Medulla oblongata (tissue), 1 donor: ENCODE results near the gene KRTAP5-2.
"Not testable (repeated sequence)": the region's sequence is repeated elsewhere in the genome, so short reads cannot be mapped to it uniquely, and the experiment has no call there.

Experiments used
- DNase-seq: peaks from one replicate; pipeline ENCODE4 v3.0.0-alpha.2; 2015; ENCODE audit errors: extremely low spot score

Gene KRTAP5-2

DNA sequence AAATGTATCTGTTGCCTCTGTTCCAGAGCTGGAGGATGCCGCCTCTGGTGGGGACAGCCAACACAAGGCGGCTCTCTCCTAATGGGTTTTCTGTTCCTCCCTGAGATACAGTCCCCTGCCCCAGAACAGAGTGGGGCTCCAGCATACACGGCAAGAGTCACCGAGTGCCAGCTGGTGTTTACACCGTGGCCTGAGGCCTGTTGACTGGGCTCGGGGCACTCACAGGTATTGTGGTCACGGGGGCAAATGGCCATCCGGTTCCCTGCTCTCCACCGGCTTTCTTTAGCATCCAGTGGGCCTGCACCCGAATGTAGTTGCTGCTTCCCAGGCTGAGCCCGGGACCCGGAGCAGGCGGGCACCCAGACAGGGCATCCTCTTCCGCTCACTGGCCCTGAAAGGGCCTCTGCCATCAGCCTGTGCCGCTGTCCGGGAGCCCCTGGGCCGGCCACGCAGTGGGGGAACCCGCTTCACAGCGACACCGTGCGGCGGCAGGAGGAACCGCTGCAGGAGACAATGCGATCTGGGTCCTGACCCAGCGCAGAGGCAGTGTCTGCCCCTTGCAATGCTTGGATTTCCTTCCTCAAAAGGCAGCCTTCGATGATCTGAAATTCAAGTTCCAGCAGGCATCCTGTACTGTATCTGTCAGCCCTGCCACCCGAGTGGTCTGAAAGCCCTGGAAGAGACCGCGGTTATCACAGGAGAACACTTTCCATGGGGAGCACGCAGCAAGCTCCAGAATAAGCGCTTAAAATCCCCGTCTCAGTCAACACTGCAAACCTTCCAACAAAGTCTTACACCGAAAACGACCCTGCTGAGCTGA is 30.6 kb upstream of the KRTAP5-2 start:
- peak; percentile 55 for DNase-seq

DNA sequence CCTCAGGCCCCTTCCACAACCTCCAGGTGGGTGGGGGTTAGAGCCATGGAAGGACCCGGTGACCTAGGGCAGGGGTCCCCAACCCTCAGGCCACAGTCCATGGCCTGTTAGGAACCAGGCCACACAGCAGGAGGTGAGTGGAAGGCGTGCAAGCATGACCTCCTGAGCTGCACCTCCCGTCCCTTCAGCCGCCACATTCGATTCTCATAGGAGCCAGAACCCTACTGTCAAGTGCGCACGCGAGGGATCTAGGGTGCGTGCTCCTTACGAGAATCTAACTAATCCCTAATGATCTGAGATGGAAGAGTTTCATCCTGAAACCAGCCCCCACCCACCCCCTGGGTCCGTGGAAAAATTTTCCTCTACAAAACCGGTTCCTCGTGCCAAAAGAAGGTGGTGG is 27.4 kb upstream of the KRTAP5-2 start:
- no peak for DNase-seq

GRCh38 chr11:1624621-1625020 is 26.5 kb upstream of the KRTAP5-2 start:
- no peak for DNase-seq

- no peak for DNase-seq
These were observed 25.6 kb upstream of the KRTAP5-2 start for GRCh38 chr11:1623716-1624115.

DNA sequence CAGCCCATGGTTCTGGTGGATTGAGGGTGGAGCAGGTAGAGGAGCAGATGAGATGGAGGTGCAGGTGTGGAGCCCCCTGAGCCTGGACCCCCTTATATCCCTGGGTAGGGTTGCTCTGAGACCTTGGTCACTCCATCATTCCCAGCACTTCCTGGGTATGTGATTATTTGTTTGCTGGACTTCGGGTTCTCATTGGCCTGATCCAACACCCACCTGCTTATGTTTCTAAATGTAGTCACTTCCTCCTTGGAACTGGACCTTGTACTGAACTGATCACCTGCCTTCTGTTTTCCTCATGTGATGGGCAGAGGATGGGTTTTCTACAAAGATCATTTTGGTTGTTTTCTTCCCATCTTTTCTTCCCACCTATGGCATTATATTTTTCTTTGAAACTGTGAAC is 24.0 kb upstream of the KRTAP5-2 start, which contains the start of gene KRTAP5-4:
Gene KRTAP5-4 (minus strand): TSS at position 53 of the 400 bp plus-strand sequence. CDS start 45 bp downstream, at position 8.
- no peak for DNase-seq

DNA sequence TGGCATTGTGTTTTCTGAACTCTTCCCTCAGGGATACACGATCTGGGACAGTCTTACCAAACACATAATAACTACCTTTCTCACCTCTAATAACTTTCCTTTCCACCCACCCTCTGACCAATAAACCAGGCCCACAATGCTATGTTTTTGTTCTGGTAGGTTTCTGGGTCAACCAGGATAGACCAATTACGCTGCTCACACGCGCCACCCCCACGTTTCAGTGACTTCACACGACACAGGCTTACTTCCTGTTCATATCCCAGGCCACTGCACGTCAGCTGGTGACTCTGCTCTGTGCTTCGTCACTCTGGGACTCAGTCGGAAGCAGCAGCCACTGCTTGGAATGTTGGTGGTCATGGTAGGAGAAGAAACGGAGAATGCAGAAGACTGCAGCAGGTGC is 21.4 kb upstream of the KRTAP5-2 start:
- no peak for DNase-seq

GRCh38 chr11:1618231-1618630 is 20.1 kb upstream of the KRTAP5-2 start:
- DNase-seq, result no peak

- no peak for DNase-seq
These were observed 10.3 kb upstream of the KRTAP5-2 start, which contains the start of gene KRTAP5-3 for GRCh38 chr11:1608363-1608762. Gene KRTAP5-3, minus strand, starts transcription at chr11:1608463. Its CDS starts 78 bp downstream, at chr11:1608385.

- DNase-seq, result not testable (repeated sequence)
These were observed 9.8 kb upstream of the KRTAP5-2 start for GRCh38 chr11:1607901-1608300.

GRCh38 chr11:1607156-1607845 is 9.2 kb upstream of the KRTAP5-2 start:
- not testable (repeated sequence) for DNase-seq

DNA sequence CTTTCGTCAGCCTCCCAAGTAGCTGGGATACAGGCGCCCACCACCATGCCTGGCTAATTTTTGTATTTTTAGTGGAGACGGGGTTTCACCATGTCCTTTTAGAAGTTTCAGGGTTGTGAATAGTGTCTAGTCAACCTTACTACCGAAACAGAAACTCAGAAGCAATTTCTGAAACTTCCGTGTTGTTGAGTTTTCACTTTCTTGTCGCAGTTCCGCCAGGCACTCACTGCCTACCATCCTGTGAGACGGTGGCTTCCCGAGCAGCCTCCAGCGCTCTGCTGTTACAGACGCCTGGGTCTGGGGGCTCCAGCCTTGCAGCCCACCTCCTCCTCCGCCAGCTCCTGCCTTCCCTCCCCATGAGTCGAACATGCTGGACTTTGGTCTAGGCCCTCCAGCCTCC is 7.8 kb upstream of the KRTAP5-2 start:
- DNase-seq, result not testable (repeated sequence)

DNA sequence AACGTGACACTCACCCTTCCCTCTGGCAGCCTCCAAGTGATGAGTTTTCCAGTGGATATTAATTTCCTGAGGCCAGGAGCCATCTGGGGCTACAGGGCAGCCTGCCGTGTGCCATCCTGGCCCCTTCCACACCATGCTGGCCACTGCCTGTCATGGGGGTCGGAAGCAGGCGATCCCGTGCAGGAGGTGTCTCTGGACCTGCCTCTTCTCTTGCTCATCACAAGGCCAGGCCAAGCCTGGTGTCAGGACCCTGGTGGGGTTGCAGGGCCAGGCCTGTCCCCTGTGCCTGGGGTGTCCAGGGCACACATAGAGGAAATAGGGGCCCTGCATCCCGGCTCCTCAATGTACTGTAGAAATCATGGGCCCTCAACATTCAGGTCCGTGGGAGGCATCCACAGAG is 6.6 kb upstream of the KRTAP5-2 start:
- DNase-seq, result no peak

DNA sequence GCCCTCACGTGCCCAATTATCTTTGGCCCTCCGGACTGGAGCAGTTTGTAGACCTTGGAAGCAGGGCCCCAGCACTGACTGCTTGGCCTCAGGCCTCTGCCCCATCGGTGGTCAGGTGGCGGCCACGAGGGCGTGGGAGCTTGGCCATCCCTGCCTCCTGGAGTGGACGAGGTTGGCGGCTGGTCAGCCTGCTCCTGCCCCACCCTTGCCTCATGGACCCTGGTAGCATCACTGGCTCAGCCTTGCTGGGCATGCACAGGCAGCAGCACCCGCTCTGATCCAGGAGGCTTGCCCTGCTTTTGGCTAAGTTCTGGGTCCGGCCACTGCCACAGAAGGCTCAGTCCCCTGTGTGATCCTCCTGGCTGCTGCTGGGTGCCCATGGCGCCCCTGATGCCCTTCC is 6.1 kb upstream of the KRTAP5-2 start:
- no peak for DNase-seq

- no peak for DNase-seq
These were observed 5.5 kb upstream of the KRTAP5-2 start for GRCh38 chr11:1603629-1604028.

GRCh38 chr11:1601663-1602062 is 3.6 kb upstream of the KRTAP5-2 start:
- not testable (repeated sequence) for DNase-seq

DNA sequence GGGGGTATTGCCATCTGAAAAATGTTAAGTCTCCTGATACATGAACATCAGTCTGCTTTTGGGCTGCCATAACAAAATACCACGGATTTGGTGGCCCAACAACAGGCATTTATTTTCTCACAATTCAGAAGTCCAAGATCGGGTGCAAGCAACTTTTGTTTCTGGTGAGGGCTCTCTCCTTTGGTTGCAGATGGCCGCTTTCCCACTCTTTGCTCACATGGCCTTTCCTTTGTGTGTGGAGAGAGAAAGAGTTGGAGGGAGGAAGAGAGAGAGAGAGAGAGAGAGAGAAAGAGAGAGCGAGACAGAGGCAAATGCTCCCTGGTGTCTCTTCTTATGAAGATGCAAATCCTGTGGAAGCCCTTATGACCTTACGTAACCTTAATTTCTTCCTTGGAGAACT is 2.5 kb upstream of the KRTAP5-2 start:
- DNase-seq, result peak; percentile 70

DNA sequence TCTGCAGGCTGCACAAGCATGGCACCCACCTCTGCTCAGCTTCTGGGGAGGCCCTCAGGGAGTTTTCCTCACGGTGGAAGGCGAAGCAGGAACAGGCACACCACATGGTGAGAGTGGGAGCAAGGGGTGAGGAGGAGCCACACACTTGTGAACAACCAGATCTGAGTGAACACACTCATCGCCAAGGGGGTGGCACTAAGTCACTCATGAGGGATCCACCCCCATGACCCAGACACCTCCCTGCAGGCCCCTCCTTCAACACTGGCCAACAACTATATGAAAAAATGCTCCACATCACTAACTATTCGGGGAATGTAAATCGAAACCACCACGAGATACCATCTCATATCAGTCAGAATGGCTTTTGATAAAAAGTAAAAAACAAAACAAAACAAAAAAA is 722 bp upstream of the KRTAP5-2 start:
- DNase-seq, result no peak

- not testable (repeated sequence) for DNase-seq
These were observed 312 bp upstream of the KRTAP5-2 start for GRCh38 chr11:1598406-1598805.

GRCh38 chr11:1597331-1597993 is 632 bp downstream of the KRTAP5-2 start:
- no peak for DNase-seq

GRCh38 chr11:1596576-1597121 is 1.4 kb downstream of the KRTAP5-2 start:
- DNase-seq, result not testable (repeated sequence)

DNA sequence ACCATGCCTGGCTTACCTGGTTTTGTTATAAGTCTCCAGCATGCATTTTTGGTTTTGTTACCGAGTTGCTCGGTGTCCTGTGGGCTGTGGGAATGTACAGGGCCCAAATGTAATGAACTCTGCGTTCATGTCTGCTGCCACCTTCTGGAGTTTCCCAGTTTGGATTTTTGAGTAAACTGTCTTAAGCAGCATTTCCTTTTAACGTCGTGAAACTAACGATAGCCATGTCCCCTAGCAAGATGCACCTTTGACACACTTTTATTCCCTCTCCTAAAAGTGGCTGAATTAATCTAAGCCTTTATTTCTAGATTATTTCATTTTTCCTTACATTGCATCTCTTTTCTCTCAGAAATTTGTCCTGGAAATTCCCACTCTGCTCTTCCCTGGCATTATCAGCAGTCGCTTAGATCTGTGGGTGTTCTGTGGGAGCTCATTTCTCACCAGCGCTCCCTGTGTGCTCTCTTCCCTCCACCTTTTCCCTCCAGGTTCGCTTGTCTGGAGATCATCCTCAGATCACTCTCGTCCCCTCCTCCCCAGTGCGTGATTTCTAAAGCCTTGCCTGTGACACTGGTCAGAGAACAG is 2.0 kb downstream of the KRTAP5-2 start:
- not testable (repeated sequence) for DNase-seq

DNA sequence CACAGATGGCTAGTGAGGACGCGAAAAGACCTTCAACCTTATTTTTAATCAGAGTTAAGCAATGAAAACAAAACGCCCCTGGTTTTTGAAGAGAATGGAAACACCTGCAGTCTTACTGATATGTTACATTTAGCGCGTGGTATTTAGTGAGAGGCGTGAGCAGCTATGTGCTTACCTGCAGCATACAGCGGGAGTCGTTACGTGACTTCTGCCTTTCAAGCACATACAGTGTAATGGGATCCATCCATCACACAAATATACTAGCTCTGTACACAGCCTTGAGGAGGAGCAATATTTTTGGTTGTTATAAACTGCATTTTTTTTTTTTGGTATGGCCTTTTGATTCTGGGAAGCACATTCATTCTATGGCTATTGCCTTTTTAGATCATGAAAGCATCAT is 5.5 kb downstream of the KRTAP5-2 start:
- no peak for DNase-seq
